Thoracic aorta (tissue), 2 donors: ENCODE data around the gene AOPEP. TPM values are rescaled to one million over a fixed set of nuclear protein-coding genes. Genes with fewer than 3 reads are reported as not detected.

Source experiments
- ATAC-seq: fragments of 150-250 bp; one replicate; pipeline ENCODE4 v1.8.0; 2017; ENCODE audit warnings: low read depth; ENCODE audit not compliant: insufficient number of reproducible peaks, low FRiP score
- DNase-seq: peaks from one replicate; pipeline ENCODE4 v3.0.0-alpha.2; 2020; ENCODE audit warnings: low spot score
- H3K27ac ChIP-seq, 2 donors: fragments of 200-600 bp; sonication (generic); 1 replicate in 1 of 2; 2 replicates in 1 of 2; pipeline ENCODE4 v1.5.1; 2016; ENCODE audit warnings: mild to moderate bottlenecking in 2 of 2, moderate library complexity in 2 of 2
- H3K27me3 ChIP-seq: fragments of 200-600 bp; sonication (generic); replicated peaks from 2 replicates; pipeline ENCODE4 v1.6.0; 2016; ENCODE audit warnings: mild to moderate bottlenecking; ENCODE audit not compliant: insufficient read depth
- H3K36me3 ChIP-seq: fragments of 200-600 bp; sonication (generic); one replicate; pipeline ENCODE4 v1.5.1; 2016
- H3K4me1 ChIP-seq, 2 donors: fragments of 200-600 bp; sonication (generic); 1 replicate in 1 of 2; 2 replicates in 1 of 2; pipeline versions ENCODE4 v1.5.1 to v1.6.0; 2016; ENCODE audit warnings: low read depth in 2 of 2, mild to moderate bottlenecking in 1 of 2; ENCODE audit not compliant: control insufficient read depth in 1 of 2
- H3K4me3 ChIP-seq: fragments of 200-600 bp; sonication (generic); 2 replicates; pipeline ENCODE4 v1.5.1; 2016; ENCODE audit warnings: mild to moderate bottlenecking
- H3K9me3 ChIP-seq: fragments of 200-600 bp; sonication (generic); 2 replicates; pipeline ENCODE4 v1.5.1; 2016
- CTCF ChIP-seq: fragments of 200-600 bp; sonication (generic); IDR thresholded peaks from one replicate; pipeline ENCODE4 v1.5.1; 2019; ENCODE audit warnings: antibody characterized with exemption
- total RNA-seq, 2 donors: library from RNA; depleted of rRNA; stranded (reverse); fragments of >200 nt; gene quantifications; one replicate each; pipeline versions ENCODE4 v1.1.0 to v1.2.3, GENCODE V29; 2016

The AOPEP gene
- total RNA-seq, 2 donors from 2014 or later: 494 to 668 TPM

DNA sequence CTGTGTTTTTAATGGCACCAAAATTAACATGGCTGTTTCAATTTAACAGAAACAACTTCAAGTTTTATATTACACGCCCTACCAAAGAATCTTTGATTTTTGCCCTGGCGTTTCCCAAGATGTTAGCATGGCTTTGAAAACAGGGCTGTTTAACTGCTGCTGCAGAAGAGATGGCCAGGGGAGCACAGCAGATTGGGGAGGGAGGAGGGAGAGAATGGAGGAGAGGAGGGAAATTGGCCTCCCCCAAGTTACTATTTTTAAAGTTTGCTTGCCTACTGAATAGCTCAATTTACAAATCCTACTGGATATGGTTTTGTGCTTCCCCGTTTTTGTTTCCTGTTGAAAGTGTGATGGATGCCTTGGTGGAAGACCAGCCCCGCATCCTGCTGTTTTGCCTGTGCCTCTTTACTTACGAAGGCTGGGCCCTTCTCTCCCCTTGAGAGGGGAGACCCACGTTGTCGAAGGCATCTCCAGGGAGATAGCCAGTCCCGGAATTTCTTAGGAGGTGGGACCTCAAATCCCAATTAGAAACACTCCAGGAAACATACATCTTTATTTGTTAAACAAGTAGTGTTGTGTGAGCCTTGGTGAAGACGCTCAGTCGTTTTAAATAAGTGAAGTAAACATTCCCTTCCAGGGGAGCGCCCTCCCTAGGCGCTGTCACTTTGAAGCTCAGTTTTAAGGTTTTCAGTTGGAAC lies 98.6 kb downstream of the AOPEP start:
- H3K4me3 ChIP-seq: peak overlapping the region; percentile 46
- no peaks in the 10 kb centered on the region for H3K36me3 ChIP-seq
- peak overlapping the region; percentile 79 to 97 for H3K27ac ChIP-seq
- no peak for DNase-seq
- no peaks in the 10 kb centered on the region for H3K27me3 ChIP-seq
- TF ChIP-seq CTCF: no peak
- no peak for ATAC-seq
- no peaks in the 10 kb centered on the region for H3K9me3 ChIP-seq
- H3K4me1 ChIP-seq: peaks cover 35 to 79% of the 10 kb centered on the region in 2 donors

GRCh38 chr9:94825611-94825958 lies 99.1 kb downstream of the AOPEP start:
- H3K27ac ChIP-seq: peak overlapping the region; percentile 79 to 97
- no peaks in the 10 kb centered on the region for H3K9me3 ChIP-seq
- DNase-seq (no peak), ATAC-seq (no peak)
- peak overlapping the region; percentile 46 for H3K4me3 ChIP-seq
- H3K27me3 ChIP-seq: no peaks in the 10 kb centered on the region
- peaks cover 35 to 78% of the 10 kb centered on the region in 2 donors for H3K4me1 ChIP-seq
- TF ChIP-seq CTCF: no peak
- H3K36me3 ChIP-seq: no peaks in the 10 kb centered on the region

GRCh38 chr9:94826044-94826443 lies 99.5 kb downstream of the AOPEP start:
- H3K27ac ChIP-seq: peak overlapping the region; percentile 79 to 97
- no peaks in the 10 kb centered on the region for H3K9me3 ChIP-seq
- TF ChIP-seq CTCF: no peak
- H3K27me3 ChIP-seq: no peaks in the 10 kb centered on the region
- DNase-seq (no peak), ATAC-seq (no peak)
- no peak overlapping the region for H3K4me3 ChIP-seq
- H3K4me1 ChIP-seq: peaks cover 35 to 78% of the 10 kb centered on the region in 2 donors
- no peaks in the 10 kb centered on the region for H3K36me3 ChIP-seq

DNA sequence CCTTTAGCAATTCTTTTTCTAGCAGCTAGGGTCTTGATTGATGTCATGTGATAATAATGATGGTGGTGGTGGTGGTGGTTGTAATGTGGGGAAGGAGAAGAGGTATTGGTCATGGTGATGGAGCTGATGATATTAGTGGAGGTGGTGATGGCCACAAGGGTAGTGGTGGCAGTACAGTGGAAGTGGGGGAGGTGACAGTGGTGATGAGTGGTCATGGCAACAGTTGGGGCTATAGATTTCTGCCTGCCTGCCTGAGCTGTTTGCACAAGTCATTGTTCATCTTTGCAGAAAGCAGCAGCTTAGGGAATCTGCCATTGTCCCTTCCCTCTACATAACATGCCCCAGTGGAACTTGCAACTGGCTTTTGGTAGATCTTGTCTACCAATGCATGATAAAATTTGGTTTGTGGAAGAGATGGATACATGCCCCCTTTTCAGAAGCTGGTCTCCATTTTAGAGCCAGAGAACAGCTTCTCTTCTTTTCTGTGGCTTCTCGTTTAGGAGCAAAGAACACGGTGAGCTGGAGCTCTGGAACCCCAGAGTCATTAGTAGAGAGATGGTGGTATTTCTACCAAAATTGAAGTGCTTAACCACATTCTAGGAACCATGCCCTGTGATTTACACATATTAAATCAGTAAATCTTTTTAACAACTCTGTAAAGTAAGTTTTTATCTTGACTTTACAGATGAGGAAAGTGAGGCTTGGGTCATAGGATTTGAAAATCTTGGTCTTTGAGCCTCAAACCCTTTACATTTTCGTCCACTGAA lies 100.3 kb downstream of the AOPEP start:
- ATAC-seq: no peak
- no peak for TF ChIP-seq CTCF
- Histone ChIP-seq H3K27ac (peak overlapping the region; percentile 79 to 97), H3K36me3 (no peaks in the 10 kb centered on the region), H3K27me3 (no peaks in the 10 kb centered on the region), H3K4me3 (no peak overlapping the region), H3K9me3 (no peaks in the 10 kb centered on the region), H3K4me1 (peaks cover 35 to 74% of the 10 kb centered on the region in 2 donors)
- no peak for DNase-seq

DNA sequence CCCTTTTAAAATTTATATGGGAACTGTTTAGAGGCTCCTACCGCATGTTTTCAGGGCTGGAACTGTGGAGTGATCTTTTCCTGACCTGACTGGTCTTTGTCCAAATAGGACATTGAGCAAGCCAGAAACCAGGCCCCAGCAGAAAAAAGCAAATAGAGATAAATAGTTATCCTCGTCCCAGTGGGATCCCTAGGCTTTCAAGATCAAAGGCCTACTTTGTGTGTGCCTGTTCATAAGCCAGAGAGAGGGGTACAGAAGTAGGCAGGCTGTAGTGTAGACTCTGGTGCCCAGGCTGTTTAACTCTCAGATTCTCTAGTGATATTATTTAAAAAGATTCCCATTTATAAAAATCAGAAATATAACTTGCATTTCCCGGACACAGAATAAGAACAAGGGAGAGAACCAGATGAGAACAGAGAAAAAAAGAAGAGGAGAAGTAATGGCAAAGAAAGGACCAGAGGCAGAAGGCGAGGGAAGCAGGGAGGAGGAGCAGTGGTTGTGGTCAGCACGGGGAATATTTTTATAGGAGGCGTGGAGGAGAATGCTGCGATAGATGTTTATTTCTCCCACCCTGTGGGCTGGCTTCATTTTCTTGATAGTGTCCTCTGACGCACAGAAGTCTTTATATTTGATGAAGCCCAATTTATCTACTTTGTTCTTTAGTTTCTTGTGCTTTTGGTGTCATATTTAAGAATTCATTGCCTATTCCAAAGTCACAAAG lies 101.2 kb downstream of the AOPEP start:
- ATAC-seq: no peak
- H3K4me1 ChIP-seq: peaks cover 33 to 74% of the 10 kb centered on the region in 2 donors
- H3K27ac ChIP-seq: peak overlapping the region; percentile 79 to 97
- H3K4me3 ChIP-seq: no peak overlapping the region
- DNase-seq: no peak
- H3K36me3 ChIP-seq: no peaks in the 10 kb centered on the region
- no peaks in the 10 kb centered on the region for H3K9me3 ChIP-seq
- H3K27me3 ChIP-seq: no peaks in the 10 kb centered on the region
- TF ChIP-seq CTCF: no peak
